Tibial nerve (tissue), 4 donors: ENCODE data around the gene DSTYK. TPM values are rescaled to one million over a fixed set of nuclear protein-coding genes. Genes with fewer than 3 reads are reported as not detected.

Experiments used
- DNase-seq, 2 donors: peaks; one replicate each; pipeline ENCODE4 v3.0.0-alpha.2; 2019; ENCODE audit warnings: low spot score in 2 of 2
- H3K27ac ChIP-seq, 4 donors: fragments of 200-600 bp; sonication (generic) in 3 of 4; one replicate each; pipeline ENCODE4 v1.5.1; 2017 to 2019; ENCODE audit warnings: mild to moderate bottlenecking in 1 of 4
- H3K27me3 ChIP-seq, 2 donors: fragments of 200-600 bp; sonication (generic) in 1 of 2; one replicate each; pipeline versions ENCODE4 v1.5.1 to v1.6.0; 2017 to 2019
- H3K36me3 ChIP-seq, 3 donors: fragments of 200-600 bp; sonication (generic); one replicate each; pipeline ENCODE4 v1.5.1; 2018 to 2019
- H3K4me1 ChIP-seq, 4 donors: fragments of 200-600 bp; sonication (generic) in 3 of 4; one replicate each; pipeline ENCODE4 v1.5.1; 2017 to 2019
- H3K4me3 ChIP-seq, 4 donors: fragments of 200-600 bp; sonication (generic) in 3 of 4; one replicate each; pipeline ENCODE4 v1.5.1; 2017 to 2019; ENCODE audit warnings: mild to moderate bottlenecking in 1 of 4, moderate library complexity in 1 of 4
- H3K9me3 ChIP-seq, 4 donors: fragments of 200-600 bp; sonication (generic) in 3 of 4; one replicate each; pipeline ENCODE4 v1.5.1; 2017 to 2019
- CTCF ChIP-seq, 5 experiments: fragments of 200-600 bp in 3 of 5; fragments of 450-650 bp in 2 of 5; sonication (generic) in 3 of 5; IDR thresholded peaks; one replicate each; pipeline ENCODE4 v1.5.1; 2016 to 2019; ENCODE audit warnings: antibody characterized with exemption in 5 of 5, mild to moderate bottlenecking in 3 of 5, moderate library complexity in 2 of 5
- EP300 ChIP-seq, 2 donors: sonication (generic); formaldehyde crosslinking; IDR thresholded peaks; one replicate each; pipeline ENCODE4 v1.6.1; 2017; ENCODE audit warnings: antibody characterized with exemption in 2 of 2, mild to moderate bottlenecking in 1 of 2
- POLR2A ChIP-seq, 2 donors: fragments of 450-650 bp; IDR thresholded peaks; one replicate each; pipeline ENCODE4 v1.6.1; 2017; ENCODE audit warnings: antibody characterized with exemption in 2 of 2, mild to moderate bottlenecking in 2 of 2, moderate library complexity in 2 of 2
- WGBS, 2 donors: methylation state at CpG; one replicate each; pipeline ENCODE4 v1.1.5; 2018; 5-methylcytosine and 5-hydroxymethylcytosine counted together
- total RNA-seq, 4 donors: library from RNA; depleted of rRNA; stranded (reverse); fragments of >200 nt; gene quantifications; one replicate each; pipeline ENCODE4 v1.1.0, GENCODE V29; 2016

DSTYK gene
- total RNA-seq, 4 donors from 2014 or later = 10.5 to 15.5 (median 14.1) TPM

GRCh38 chr1:205250699-205251098 lies 39.2 kb upstream of the DSTYK start:
- no peak overlapping the region for H3K27ac ChIP-seq
- no peaks in the 10 kb centered on the region for H3K36me3 ChIP-seq
- no peaks in the 10 kb centered on the region for H3K9me3 ChIP-seq
- no peak for DNase-seq
- H3K4me1 ChIP-seq = peaks cover 0 to 44% (median 30%) of the 10 kb centered on the region in 4 donors
- no peak overlapping the region for H3K4me3 ChIP-seq
- TF ChIP-seq CTCF (IDR thresholded peaks at IDR 0.05) (no peak), POLR2A (IDR thresholded peaks at IDR 0.05) (no peak), EP300 (IDR thresholded peaks at IDR 0.05) (no peak)
- H3K27me3 ChIP-seq = no peaks in the 10 kb centered on the region
- WGBS, 2 donors = 64 to 87% methylated on average over 6 of the region's 6 CpGs

GRCh38 chr1:205249651-205250050 lies 38.1 kb upstream of the DSTYK start:
- no peaks in the 10 kb centered on the region for H3K27me3 ChIP-seq
- H3K36me3 ChIP-seq = no peaks in the 10 kb centered on the region
- 51 to 66% methylated on average over 4 of the region's 4 CpGs for WGBS, 2 donors
- H3K4me1 ChIP-seq = peaks cover 0 to 41% (median 30%) of the 10 kb centered on the region in 4 donors
- no peak for TF ChIP-seq POLR2A (IDR thresholded peaks at IDR 0.05)
- TF ChIP-seq EP300 (IDR thresholded peaks at IDR 0.05) = no peak
- no peak for TF ChIP-seq CTCF (IDR thresholded peaks at IDR 0.05)
- no peak for DNase-seq
- H3K9me3 ChIP-seq = no peaks in the 10 kb centered on the region
- H3K4me3 ChIP-seq = no peak overlapping the region
- H3K27ac ChIP-seq = peak overlapping the region in 3 of 4 donors; percentile 63 to 84 (median 78)

GRCh38 chr1:205248793-205249601 lies 37.5 kb upstream of the DSTYK start:
- TF ChIP-seq POLR2A (IDR thresholded peaks at IDR 0.05) (no peak), EP300 (IDR thresholded peaks at IDR 0.05) (peak in 1 of 2 donors; percentile 31)
- H3K27me3 ChIP-seq = no peaks in the 10 kb centered on the region
- no peak overlapping the region for H3K4me3 ChIP-seq
- peaks cover 0 to 41% (median 30%) of the 10 kb centered on the region in 4 donors for H3K4me1 ChIP-seq
- DNase-seq = peak; percentile 44 to 49
- WGBS, 2 donors = 23 to 28% methylated on average over 10 to 11 of the region's 11 CpGs
- H3K36me3 ChIP-seq = no peaks in the 10 kb centered on the region
- H3K9me3 ChIP-seq = no peaks in the 10 kb centered on the region
- peak overlapping the region in 3 of 4 donors; percentile 63 to 84 (median 78) for H3K27ac ChIP-seq

- H3K36me3 ChIP-seq = no peaks in the 10 kb centered on the region
- peak in 1 of 2 donors; percentile 36 for DNase-seq
- WGBS, 2 donors = 22 to 36% methylated on average over 8 to 9 of the region's 9 CpGs
- peaks cover 0 to 41% (median 30%) of the 10 kb centered on the region in 4 donors for H3K4me1 ChIP-seq
- peak overlapping the region; percentile 51 to 84 (median 68) for H3K27ac ChIP-seq
- H3K9me3 ChIP-seq = no peaks in the 10 kb centered on the region
- H3K4me3 ChIP-seq = no peak overlapping the region
- TF ChIP-seq EP300 (IDR thresholded peaks at IDR 0.05) (peak in 1 of 2 donors; percentile 39), CTCF (IDR thresholded peaks at IDR 0.05) (no peak)
- H3K27me3 ChIP-seq = no peaks in the 10 kb centered on the region
These were observed 35.8 kb upstream of the DSTYK start for GRCh38 chr1:205247130-205247921.

- H3K36me3 ChIP-seq = peaks cover 0 to 5% (median 0%) of the 10 kb centered on the region in 3 donors
- DNase-seq = no peak
- no peak overlapping the region for H3K4me3 ChIP-seq
- peak overlapping the region; percentile 50 to 84 (median 68) for H3K27ac ChIP-seq
- H3K4me1 ChIP-seq = peaks cover 0 to 41% (median 30%) of the 10 kb centered on the region in 4 donors
- no peak for TF ChIP-seq EP300 (IDR thresholded peaks at IDR 0.05)
- no peak for TF ChIP-seq POLR2A (IDR thresholded peaks at IDR 0.05)
- no peak for TF ChIP-seq CTCF (IDR thresholded peaks at IDR 0.05)
- 88 to 89% methylated on average over 10 of the region's 10 CpGs for WGBS, 2 donors
- no peaks in the 10 kb centered on the region for H3K9me3 ChIP-seq
- H3K27me3 ChIP-seq = no peaks in the 10 kb centered on the region
These were observed 35.0 kb upstream of the DSTYK start for GRCh38 chr1:205246351-205247119.
